ENCODE results near the gene SERPIND1.
"Not testable (repeated sequence)": the region's sequence is repeated elsewhere in the genome, so short reads cannot be mapped to it uniquely, and the experiment has no call there.

Gene SERPIND1

DNA sequence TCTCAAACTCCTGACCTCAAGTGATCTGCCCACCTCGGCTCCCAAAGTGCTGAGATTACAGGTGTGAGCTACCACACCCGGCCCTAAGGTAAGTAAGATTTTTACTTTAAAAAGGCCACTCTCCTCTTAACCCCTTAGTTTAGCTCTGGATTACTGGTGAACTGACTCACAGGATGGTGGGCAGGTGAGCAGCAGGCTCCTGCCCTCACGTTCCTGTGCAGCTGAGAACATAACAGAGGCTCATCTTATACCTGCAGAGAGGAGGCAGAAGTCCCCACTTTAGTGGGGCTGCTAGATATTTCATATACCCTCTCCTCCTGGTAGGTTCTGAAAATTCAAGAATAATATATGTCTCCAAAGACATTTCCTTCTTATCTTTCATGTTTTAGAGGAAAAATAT, 17.1 kb upstream of the SERPIND1 start:
- Mint-ChIP-seq H3K27me3 (ENCODE audit: low read depth) (no peaks in the 10 kb centered on the region), H3K36me3 (ENCODE audit: low read depth) (peaks cover 20% of the 10 kb centered on the region), H3K4me3 (no peak overlapping the region), H3K9me3 (no peaks in the 10 kb centered on the region), H3K4me1 (ENCODE audit: low read depth) (peaks cover 2% of the 10 kb centered on the region), H3K27ac (no peak overlapping the region)

GRCh38 chr22:20758688-20759087, 15.2 kb upstream of the SERPIND1 start:
- H3K4me3 Mint-ChIP-seq = no peak overlapping the region

GRCh38 chr22:20760084-20760483, 13.8 kb upstream of the SERPIND1 start:
- H3K36me3 Mint-ChIP-seq (ENCODE audit: low read depth) = peaks cover 31% of the 10 kb centered on the region
- H3K4me1 Mint-ChIP-seq (ENCODE audit: low read depth) = no peaks in the 10 kb centered on the region
- no peaks in the 10 kb centered on the region for H3K9me3 Mint-ChIP-seq
- H3K27ac Mint-ChIP-seq = no peak overlapping the region
- H3K27me3 Mint-ChIP-seq (ENCODE audit: low read depth) = no peaks in the 10 kb centered on the region
- no peak overlapping the region for H3K4me3 Mint-ChIP-seq

More at GRCh38 chr22:20758688-20759087, 15.2 kb upstream of the SERPIND1 start:
- Mint-ChIP-seq H3K27ac (no peak overlapping the region), H3K4me1 (ENCODE audit: low read depth) (no peaks in the 10 kb centered on the region), H3K27me3 (ENCODE audit: low read depth) (no peaks in the 10 kb centered on the region), H3K36me3 (ENCODE audit: low read depth) (peaks cover 21% of the 10 kb centered on the region), H3K9me3 (no peaks in the 10 kb centered on the region)

- Mint-ChIP-seq H3K4me3 (no peak overlapping the region), H3K4me1 (ENCODE audit: low read depth) (no peaks in the 10 kb centered on the region), H3K27me3 (ENCODE audit: low read depth) (no peaks in the 10 kb centered on the region), H3K27ac (no peak overlapping the region), H3K36me3 (ENCODE audit: low read depth) (peaks cover 31% of the 10 kb centered on the region), H3K9me3 (no peaks in the 10 kb centered on the region)
Measured at GRCh38 chr22:20761536-20761935, 12.4 kb upstream of the SERPIND1 start.

- H3K36me3 Mint-ChIP-seq (ENCODE audit: low read depth) = peaks cover 31% of the 10 kb centered on the region
- H3K27me3 Mint-ChIP-seq (ENCODE audit: low read depth) = no peaks in the 10 kb centered on the region
- H3K4me3 Mint-ChIP-seq = no peak overlapping the region
- H3K4me1 Mint-ChIP-seq (ENCODE audit: low read depth) = no peaks in the 10 kb centered on the region
- H3K27ac Mint-ChIP-seq = no peak overlapping the region
- H3K9me3 Mint-ChIP-seq = no peaks in the 10 kb centered on the region
Measured at GRCh38 chr22:20762233-20762796, 11.6 kb upstream of the SERPIND1 start.

DNA sequence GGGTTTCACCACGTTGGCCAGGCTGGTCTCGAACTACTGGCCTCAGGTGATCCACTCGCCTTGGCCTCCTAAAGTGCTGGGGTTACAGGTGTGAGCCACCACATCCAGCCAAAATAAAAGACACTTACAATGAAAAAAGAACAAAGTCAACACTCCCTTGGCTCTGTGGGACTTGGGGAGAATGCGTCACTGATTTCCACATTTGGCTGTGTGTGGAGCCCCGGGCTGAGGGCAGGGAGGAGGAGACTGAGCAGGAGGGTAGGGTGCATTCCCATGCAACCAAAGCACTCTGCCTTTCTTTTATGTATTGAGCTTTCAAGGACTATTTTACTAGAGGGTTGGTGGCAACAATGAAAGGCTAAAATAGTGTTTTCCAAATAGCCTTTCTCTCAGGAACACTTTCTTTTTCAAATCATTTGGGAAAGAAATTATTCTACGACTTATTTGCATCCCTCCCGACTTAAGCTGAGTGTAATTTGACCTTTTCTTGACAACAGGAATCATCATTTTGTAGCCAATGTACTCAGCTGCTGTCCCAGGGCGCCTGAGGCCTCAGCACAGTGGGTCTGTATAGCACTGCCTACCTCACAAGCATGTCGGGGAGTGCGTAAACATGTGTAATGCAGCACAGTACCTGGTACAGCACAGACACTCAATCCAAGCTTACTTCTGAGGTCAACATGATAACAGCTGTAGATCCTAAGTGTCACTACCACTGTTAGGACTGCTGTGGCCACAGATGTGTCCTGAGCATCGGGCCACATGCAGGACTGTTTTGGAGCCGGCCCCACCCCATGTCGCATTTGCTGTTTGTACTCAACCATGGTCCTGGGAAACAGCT, 10.1 kb upstream of the SERPIND1 start:
- peak overlapping the region; percentile 43 for H3K27ac Mint-ChIP-seq
- H3K27me3 Mint-ChIP-seq (ENCODE audit: low read depth) = no peaks in the 10 kb centered on the region
- H3K9me3 Mint-ChIP-seq = no peaks in the 10 kb centered on the region
- H3K36me3 Mint-ChIP-seq (ENCODE audit: low read depth) = peaks cover 25% of the 10 kb centered on the region
- no peaks in the 10 kb centered on the region for H3K4me1 Mint-ChIP-seq (ENCODE audit: low read depth)
- no peak overlapping the region for H3K4me3 Mint-ChIP-seq

GRCh38 chr22:20764471-20764720, 9.5 kb upstream of the SERPIND1 start:
- Mint-ChIP-seq H3K4me3 (no peak overlapping the region), H3K4me1 (ENCODE audit: low read depth) (no peaks in the 10 kb centered on the region), H3K27ac (no peak overlapping the region), H3K9me3 (no peaks in the 10 kb centered on the region), H3K36me3 (ENCODE audit: low read depth) (peaks cover 25% of the 10 kb centered on the region), H3K27me3 (ENCODE audit: low read depth) (no peaks in the 10 kb centered on the region)

DNA sequence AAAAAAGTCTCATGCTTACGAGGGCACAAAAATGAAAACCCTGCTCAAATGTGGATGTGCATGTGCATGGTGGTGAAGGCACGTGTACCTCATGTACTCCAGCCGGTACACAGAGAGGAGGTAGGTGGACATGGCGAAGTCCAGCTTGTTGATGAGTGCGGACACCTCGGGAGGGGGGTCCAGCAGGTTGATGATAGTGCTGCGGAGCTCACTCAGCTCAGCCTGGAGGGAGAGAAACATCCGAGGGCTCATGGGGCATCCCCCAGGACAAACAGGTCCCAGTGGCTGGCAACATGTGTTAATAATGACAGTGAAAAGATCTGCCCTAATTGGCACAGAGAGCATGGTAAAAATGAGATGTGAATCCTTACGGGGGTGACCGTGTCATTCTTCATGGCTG, 9.2 kb upstream of the SERPIND1 start:
- Mint-ChIP-seq H3K9me3 (no peaks in the 10 kb centered on the region), H3K27ac (no peak overlapping the region), H3K36me3 (ENCODE audit: low read depth) (peaks cover 25% of the 10 kb centered on the region), H3K4me1 (ENCODE audit: low read depth) (no peaks in the 10 kb centered on the region), H3K27me3 (ENCODE audit: low read depth) (no peaks in the 10 kb centered on the region), H3K4me3 (no peak overlapping the region)

- Mint-ChIP-seq H3K4me1 (ENCODE audit: low read depth) (no peaks in the 10 kb centered on the region), H3K27me3 (ENCODE audit: low read depth) (no peaks in the 10 kb centered on the region), H3K36me3 (ENCODE audit: low read depth) (peaks cover 20% of the 10 kb centered on the region), H3K9me3 (no peaks in the 10 kb centered on the region), H3K4me3 (no peak overlapping the region), H3K27ac (no peak overlapping the region)
Measured at GRCh38 chr22:20765938-20766337, 8.0 kb upstream of the SERPIND1 start.

DNA sequence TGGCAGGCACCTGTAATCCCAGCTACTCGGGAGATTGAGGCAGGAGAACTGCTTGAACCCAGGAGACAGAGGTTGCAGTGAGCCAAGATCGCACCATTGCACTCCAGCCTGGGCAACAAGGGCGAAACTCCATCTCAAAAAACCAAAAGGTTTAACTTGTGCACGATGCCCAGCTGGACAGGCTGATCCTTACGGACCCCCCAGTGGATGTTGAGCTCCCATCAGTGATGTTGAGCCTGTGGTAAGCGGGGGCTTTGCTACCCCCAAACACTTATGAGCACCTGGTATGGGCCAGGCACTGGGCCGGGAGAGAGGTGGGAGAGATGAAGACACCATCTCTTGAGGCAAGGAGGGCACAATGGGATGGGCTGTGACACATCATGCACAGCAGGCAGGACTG, 7.4 kb upstream of the SERPIND1 start:
- Mint-ChIP-seq H3K36me3 (ENCODE audit: low read depth) (peaks cover 18% of the 10 kb centered on the region), H3K27ac (no peak overlapping the region), H3K27me3 (ENCODE audit: low read depth) (no peaks in the 10 kb centered on the region), H3K4me3 (no peak overlapping the region), H3K4me1 (ENCODE audit: low read depth) (no peaks in the 10 kb centered on the region), H3K9me3 (no peaks in the 10 kb centered on the region)

DNA sequence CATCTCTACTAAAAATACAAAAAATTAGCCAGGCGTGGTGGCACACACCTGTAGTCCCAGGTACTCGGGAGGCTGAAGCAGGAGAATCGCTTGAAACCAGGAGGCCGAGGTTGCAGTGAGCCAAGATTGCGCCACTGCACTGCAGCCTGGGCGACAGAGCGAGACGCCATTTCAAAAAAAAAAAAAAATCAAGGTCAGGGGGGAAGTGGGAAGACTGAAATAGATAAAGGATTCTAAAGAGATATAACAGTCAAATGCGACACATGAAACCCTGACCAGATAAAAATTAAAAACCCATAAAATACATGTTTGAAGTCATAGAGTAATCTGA, 4.5 kb upstream of the SERPIND1 start:
- H3K36me3 Mint-ChIP-seq (ENCODE audit: low read depth); H3K9me3 Mint-ChIP-seq; H3K4me1 Mint-ChIP-seq (ENCODE audit: low read depth); H3K27me3 Mint-ChIP-seq (ENCODE audit: low read depth); H3K27ac Mint-ChIP-seq; H3K4me3 Mint-ChIP-seq: not testable (repeated sequence)

GRCh38 chr22:20771918-20772625, 1.8 kb upstream of the SERPIND1 start:
- Mint-ChIP-seq H3K36me3 (ENCODE audit: low read depth) (no peaks in the 10 kb centered on the region), H3K27ac (no peak overlapping the region), H3K4me3 (no peak overlapping the region), H3K9me3 (no peaks in the 10 kb centered on the region), H3K27me3 (ENCODE audit: low read depth) (no peaks in the 10 kb centered on the region), H3K4me1 (ENCODE audit: low read depth) (no peaks in the 10 kb centered on the region)

DNA sequence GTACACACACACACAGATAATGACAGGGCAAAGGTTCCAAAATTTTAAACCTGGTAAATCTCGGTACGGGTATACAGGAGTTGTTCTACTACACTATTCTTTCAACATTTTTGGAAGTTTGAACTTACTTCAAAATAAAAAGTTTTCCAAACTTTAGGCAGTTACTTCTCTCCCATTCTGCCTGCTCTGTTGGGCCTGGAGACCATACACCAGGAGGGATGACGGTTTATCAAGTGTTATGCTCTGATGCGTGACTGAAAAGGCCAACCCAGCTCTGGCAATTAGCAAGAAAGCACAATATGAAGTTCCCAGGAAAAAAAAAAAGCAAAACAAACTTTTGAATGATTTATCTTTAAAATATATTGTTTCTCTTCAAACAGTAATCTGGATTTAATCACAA, 969 bp downstream of the SERPIND1 start:
- H3K4me3 Mint-ChIP-seq = no peak overlapping the region
- H3K9me3 Mint-ChIP-seq = no peaks in the 10 kb centered on the region
- H3K27me3 Mint-ChIP-seq (ENCODE audit: low read depth) = no peaks in the 10 kb centered on the region
- H3K27ac Mint-ChIP-seq = no peak overlapping the region
- H3K4me1 Mint-ChIP-seq (ENCODE audit: low read depth) = peaks cover 2% of the 10 kb centered on the region
- peaks cover 6% of the 10 kb centered on the region for H3K36me3 Mint-ChIP-seq (ENCODE audit: low read depth)

DNA sequence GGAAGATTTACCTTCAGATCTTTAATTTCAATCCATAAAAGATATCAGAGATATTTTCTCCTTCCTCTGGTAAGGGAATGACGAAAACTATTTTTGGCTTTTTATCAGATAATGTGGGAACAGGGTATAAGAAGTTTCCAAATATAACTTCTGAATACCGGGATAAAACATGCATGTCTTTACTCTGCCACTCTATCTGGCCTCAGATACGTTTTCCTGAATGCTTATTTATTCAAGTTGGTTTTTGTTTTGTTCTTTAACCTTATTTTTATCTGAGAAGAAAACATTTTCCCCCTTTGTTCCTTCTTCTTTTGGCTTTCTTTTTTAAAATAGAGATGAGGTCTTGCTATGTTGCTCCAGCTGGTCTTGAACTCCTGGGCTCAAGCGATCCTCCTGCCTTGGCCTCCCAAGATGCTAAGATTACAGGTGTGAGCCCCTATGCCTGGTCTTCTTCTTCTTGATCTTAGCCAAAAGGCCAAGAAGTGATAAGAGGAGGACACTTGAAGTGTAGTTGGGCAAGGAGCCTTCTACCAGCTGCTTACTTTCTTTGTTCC, 1.5 kb downstream of the SERPIND1 start:
- peaks cover 4% of the 10 kb centered on the region for H3K4me1 Mint-ChIP-seq (ENCODE audit: low read depth)
- H3K4me3 Mint-ChIP-seq = no peak overlapping the region
- H3K9me3 Mint-ChIP-seq = no peaks in the 10 kb centered on the region
- peaks cover 8% of the 10 kb centered on the region for H3K36me3 Mint-ChIP-seq (ENCODE audit: low read depth)
- H3K27me3 Mint-ChIP-seq (ENCODE audit: low read depth) = no peaks in the 10 kb centered on the region
- H3K27ac Mint-ChIP-seq = no peak overlapping the region
